Measurements from ENCODE around the gene PSAT1. TPM values are rescaled to one million over a fixed set of nuclear protein-coding genes. Genes with fewer than 3 reads are reported as not detected.
A peak's percentile ranks its signal among the peaks of the same experiment; 100 is the strongest.
"Not testable (repeated sequence)": the region's sequence is repeated elsewhere in the genome, so short reads cannot be mapped to it uniquely, and the experiment has no call there.

Gene PSAT1
- 21.0 and 24.8 TPM in 2 replicates for total RNA-seq (2014; rRNA removed)
- 10.1 TPM for polyA plus RNA-seq (2012)

DNA sequence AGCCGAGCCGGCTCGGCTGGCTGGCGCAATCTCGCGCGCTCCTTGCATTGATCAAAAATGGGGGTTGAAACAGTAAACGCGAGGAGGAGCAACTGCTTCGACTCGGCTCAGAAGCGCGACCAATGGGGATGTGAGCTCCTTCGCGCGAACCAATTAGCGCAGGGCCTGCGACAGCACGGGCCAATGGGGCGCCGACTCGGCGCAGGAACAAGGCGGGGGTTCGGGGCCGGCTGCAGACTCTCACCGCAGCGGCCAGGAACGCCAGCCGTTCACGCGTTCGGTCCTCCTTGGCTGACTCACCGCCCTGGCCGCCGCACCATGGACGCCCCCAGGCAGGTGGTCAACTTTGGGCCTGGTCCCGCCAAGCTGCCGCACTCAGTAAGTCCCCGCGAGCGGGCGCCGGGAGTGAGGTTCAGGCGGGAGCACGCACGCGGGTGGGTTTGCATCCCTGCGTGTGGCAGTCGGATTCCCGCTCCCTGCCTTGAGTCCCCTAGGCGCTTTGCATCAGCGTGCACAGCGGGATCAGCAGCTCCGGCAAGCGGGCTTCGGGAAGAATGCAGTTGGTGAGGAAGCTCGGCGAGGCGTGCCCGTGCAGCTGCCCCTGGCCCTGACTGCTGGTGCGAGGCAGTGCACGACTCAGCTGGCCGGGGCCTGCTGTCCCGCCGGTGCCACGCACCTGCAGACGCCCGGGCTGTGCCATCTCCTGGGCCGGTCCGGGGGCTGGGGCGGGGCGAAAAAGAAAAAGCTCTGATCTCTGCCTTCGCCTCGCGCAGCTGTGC is at the start of gene PSAT1:
Gene PSAT1, plus strand, starts transcription at position 233 of the 779 bp plus-strand sequence. Its CDS starts 86 bp downstream, at position 319.
- peak; percentile 92 for DNase-seq (ENCODE audit: low read depth)

DNA sequence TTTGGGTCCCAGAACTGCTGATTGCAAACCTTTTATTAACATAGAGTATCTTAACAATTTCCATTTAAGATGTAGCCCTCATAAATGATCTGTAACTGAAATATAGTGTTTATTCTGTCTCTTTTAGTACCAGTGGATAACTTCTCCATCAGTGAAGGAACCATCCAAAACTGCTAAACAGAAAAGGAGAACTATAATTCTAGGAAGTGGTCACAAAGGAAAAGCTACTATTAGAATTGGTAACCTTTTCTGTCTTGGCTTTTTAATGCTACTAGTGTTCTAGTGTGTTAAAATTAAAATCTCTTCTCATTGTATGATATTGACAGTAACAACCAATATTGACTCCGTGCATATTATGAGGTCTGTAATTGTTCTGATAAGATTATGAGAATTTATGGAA is 48.3 kb upstream of the PSAT1 start:
- DNase-seq (ENCODE audit: low read depth) = no peak

GRCh38 chr9:78249542-78249941 is 47.4 kb upstream of the PSAT1 start:
- no peak for DNase-seq (ENCODE audit: low read depth)

DNA sequence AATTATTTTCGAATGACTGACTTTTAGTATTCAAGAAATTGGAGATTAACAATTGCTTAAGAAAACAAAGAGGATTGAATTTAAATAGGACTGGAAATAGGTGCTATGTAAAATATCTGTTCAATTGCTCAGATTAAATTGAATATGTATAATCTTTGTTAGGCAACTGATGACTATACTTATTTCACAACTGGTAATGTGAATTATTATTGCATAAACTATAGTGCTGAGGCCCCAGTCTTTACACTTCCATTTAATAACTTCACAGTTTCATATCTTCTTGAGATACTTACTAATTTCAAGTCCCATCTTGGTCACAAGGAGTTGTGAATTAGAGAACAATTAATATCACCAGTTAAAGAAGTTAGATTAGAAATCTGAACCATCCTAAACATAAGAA is 44.3 kb upstream of the PSAT1 start:
- no peak for DNase-seq (ENCODE audit: low read depth)

DNA sequence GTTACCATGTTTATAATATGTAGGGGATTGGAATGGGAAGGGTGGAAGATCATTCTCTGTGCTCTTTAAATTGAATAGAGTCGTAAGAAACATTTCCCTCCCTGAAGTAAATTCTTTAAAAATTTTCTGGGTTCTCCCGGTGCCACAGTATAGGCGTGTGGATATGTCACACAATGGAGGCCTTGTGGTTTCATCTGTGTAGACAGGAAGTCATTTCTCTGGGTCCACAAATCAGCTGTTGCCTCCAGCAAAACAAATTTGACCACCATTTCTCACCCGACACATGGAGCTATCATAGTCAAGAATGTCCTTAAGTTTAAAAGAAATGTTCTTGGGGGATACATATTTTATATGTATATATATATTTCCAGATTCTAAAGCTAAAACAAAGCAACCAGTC is 43.6 kb upstream of the PSAT1 start:
- no peak for DNase-seq (ENCODE audit: low read depth)

DNA sequence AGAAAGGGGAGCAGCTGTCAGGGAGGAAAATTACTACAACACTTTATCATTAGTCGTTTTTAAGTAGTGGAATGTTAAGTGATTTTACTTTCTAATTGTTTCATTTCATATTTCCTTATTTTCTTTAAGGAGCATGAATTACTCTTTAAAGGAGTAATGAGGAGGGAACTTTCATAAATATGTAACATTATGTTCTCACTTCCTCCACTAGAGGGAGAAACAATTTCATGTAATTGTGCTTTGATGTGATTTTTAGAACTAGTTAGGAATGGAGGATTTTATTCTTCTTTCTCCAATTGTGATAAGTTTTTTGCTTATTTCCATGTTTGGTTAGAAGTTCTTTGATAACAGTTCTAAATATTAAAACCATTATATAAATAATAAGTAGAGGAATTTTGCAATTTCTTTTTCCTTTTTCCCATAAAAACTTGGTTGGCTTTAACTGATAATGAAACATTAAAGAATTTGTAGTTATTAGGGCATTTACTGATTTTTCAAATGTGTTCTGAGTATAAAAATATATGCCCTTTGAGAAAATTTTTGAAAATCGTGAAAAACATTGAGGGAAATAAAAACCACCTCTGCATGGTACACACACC is 35.4 kb upstream of the PSAT1 start:
- peak; percentile 36 for DNase-seq (ENCODE audit: low read depth)

- no peak for DNase-seq (ENCODE audit: low read depth)
These were observed 34.3 kb upstream of the PSAT1 start for GRCh38 chr9:78262655-78263054.

DNA sequence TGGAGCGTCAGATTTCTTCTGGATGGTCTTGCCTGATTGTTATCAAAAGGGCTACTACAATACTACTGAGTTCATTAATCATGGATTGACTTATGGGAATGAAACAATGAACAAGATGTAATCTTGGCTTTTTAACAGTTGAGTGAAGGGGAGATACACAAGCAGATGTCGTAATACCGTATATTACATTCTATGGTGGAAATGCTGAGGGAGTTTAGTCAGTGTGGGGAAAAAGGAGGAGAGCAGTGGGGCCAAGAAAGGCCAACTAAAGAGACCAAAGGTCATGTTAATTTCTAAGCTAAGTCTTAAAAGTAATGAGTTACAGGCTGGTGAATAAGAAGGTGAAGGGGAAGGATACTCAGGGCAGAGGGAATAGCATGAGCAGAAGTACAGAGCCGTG is 29.0 kb upstream of the PSAT1 start:
- DNase-seq (ENCODE audit: low read depth) = no peak

- no peak for DNase-seq (ENCODE audit: low read depth)
These were observed 27.1 kb upstream of the PSAT1 start for GRCh38 chr9:78269784-78270183.

DNA sequence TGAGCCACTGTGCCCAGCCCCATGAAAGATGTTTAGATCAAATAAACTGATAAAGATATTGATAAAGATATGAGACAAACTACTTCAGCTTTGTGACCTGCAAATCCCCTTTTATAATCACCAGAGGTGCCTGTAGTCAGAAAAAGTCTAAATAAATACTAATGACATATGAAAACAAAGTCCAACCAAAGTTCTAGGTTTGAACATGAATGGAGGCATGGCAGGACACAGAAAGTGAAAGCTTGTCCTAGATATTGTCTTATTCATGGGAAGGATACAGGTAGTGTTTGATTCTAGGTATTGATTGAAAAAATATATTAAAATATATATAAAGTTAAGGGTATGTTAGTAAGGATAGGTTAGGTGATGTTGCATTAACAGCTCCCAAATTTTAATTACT is 24.6 kb upstream of the PSAT1 start:
- DNase-seq (ENCODE audit: low read depth) = no peak

DNA sequence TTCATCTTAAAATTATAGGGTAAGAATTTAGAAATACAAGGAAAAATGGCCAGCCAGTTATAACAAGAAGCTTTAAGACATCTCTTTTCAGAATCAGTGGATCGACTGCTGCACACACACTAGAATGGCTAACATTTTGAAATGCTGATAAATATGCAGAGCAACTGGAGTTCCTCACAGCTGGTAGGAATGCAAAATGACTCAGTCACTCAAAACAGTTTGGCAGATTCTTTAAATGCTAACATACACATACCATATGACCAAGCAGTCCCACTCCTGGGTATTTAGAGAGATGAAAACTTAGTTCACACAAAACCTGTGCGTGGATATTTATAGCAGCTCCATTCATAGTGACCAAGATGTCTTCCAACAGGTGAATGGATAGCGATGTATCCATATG is 23.2 kb upstream of the PSAT1 start:
- DNase-seq (ENCODE audit: low read depth) = no peak

DNA sequence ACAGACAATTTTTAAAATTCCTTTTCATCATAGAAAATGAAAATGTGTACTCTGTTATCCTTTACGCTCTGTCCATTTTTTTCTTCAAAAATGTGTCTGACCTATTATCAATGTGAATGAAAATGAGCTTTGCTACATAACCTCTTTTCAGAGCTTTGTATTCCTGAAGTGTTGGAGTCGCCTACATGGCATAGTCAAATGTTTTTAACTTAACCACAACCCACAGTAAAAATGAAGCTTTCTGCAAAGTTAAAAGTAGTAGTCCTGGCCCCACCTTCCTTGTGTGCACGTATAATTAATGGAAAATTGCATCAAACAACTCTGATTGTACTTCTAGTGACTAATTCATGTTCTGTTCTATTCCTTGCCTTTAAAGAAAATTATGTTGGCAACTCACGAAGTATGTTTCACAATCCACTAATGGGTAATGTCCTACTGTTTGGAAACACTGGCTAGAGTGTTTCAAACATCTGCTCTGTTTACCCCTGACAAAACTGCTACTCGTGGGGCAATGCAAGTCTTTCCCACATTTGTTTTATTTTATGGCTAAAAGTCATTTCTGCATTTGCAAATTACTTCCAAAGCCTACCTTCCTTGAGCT is 18.6 kb upstream of the PSAT1 start:
- peak; percentile 87 for DNase-seq (ENCODE audit: low read depth)

DNA sequence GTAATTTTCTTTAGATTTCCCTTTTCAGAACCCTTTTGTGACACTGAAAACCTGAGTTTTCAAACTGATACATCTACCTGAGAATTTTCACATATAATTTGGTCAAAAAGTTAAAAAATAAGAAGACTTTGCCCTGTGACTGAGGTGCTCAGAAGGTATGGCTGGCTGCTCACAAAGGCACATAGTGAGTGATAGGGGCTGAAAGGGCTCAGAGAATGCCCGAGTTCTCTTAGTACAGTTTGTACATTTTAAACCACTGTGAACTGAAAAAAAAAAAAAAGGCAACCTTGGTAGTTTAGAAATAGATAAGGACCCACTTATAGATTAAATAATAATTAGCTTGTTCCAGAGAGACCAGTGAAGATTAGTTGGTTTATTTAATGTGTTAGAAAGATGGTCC is 18.1 kb upstream of the PSAT1 start:
- DNase-seq (ENCODE audit: low read depth) = no peak

GRCh38 chr9:78280982-78281668 is 15.8 kb upstream of the PSAT1 start:
- DNase-seq (ENCODE audit: low read depth) = peak; percentile 98

DNA sequence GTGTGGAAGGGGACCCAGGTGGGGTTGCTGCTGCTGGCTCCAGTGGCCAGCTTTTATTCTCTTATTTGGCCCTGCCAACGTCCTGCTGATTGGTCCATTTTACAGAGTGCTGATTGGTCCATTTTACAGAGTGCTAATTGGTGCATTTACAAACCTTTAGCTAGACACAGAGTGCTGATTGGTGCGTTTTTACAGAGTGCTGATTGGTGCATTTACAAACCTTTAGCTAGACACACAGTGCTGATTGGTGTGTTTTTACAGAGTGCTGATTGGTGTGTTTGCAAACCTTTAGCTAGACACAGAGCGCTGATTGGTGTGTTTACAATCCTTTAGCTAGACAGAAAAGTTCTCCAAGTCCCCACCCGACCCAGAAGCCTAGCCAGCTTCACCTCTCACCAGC is 12.7 kb upstream of the PSAT1 start:
- not testable (repeated sequence) for DNase-seq (ENCODE audit: low read depth)

GRCh38 chr9:78286125-78286524 is 10.8 kb upstream of the PSAT1 start:
- no peak for DNase-seq (ENCODE audit: low read depth)

- no peak for DNase-seq (ENCODE audit: low read depth)
These were observed 10.0 kb upstream of the PSAT1 start for GRCh38 chr9:78286946-78287388.

DNA sequence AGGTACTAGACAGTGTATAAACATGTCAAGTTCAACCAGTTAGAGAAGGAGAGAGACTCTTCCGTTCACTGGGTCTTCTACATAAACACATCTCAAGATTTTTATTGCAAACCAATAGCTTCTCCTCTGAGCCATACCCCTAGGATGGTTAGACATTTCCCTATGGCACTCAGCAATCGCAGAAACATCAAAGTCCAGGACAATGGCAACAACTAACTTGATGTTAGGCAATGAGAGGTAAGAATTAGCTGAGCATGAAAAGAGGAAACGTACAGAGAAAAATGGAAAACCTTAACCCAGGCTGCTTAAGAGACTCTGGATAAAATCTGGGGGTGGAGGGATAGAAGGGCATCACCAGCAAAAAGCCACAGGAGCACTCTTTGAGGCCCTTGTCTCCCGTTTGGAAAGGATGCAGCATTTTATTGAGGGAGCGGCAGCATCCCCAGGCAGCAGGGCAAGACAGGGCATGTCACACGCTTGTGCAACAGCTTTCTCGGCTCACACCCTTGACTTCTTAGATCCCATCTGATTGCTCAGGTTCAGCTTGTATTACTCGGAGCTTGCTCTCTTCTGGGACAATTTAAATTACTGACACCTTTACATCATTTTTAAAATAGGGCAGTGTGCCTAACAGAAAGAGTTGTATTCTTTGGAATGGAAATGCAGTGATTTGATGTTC is 8.6 kb upstream of the PSAT1 start:
- no peak for DNase-seq (ENCODE audit: low read depth)

- no peak for DNase-seq (ENCODE audit: low read depth)
These were observed 7.5 kb upstream of the PSAT1 start for GRCh38 chr9:78289474-78289873.

DNA sequence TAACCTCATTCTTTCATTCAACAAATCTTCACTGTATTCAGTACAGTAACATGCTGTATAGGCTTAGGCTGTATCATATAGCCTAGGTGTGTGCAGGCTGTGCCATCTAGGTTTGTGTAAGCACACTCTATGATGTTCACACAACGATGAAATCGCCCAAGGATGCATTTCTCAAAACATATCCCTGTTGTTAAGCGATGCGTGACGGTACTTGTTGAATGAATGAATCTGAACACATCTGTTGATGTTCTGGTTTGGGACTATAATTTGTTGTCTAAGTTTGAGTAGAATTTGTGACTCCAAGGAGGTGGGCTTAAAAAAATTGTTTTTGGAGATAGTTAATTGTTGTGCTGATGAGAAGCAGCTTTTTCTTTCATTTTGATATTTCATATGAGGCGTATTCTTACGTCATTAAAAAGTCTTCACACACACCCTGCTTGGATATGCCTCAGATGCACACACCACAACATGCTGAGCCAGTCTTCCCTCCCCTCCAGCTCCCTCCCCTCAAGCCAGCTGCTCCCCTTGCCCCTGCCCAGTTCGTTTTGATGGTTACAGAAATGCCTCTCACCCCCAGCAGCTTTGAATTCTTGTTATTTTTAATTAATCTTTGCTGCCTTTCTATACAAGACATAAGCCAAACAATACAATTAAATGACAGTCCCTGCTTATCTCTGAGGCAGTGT is 5.5 kb upstream of the PSAT1 start:
- DNase-seq (ENCODE audit: low read depth) = no peak

DNA sequence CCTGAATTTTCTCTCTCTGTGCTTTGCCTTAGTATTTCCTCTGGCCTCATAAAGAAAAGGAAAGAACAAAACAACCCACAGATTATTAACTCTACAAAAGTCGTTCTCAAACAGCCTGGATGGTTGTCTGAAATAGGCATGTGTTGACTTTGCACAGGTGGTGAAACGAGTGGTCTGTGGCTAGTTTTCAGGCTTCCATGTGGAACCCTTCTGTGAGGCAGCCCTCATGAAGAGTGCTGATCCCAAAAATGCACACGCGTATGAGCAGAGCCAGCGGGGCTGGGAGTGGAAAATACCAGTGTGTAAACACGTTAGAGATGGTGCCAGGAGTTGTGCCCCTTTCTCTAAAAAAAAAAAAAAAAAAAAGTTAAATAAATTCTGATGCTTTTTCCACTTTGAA is 4.9 kb upstream of the PSAT1 start:
- DNase-seq (ENCODE audit: low read depth) = no peak

All from LHCN-M2 (cell line).